H9 (cell line): ENCODE data around the gene EFHD1. TPM values are rescaled to one million over a fixed set of nuclear protein-coding genes. Genes with fewer than 3 reads are reported as not detected.

Experiments used
- DNase-seq: peaks from one replicate; pipeline ENCODE4 v3.0.0-alpha.2; 2017
- H2AFZ ChIP-seq: one replicate; pipeline ENCODE4 v1.6.1; 2013; ENCODE audit warnings: mild to moderate bottlenecking, low read length, control low read depth, moderate library complexity
- H2AK5ac ChIP-seq: 2 replicates; pipeline ENCODE4 v1.6.1; 2013; ENCODE audit warnings: low read length, control low read depth, mixed read lengths; ENCODE audit not compliant: insufficient read length
- H2BK120ac ChIP-seq: one replicate; pipeline ENCODE4 v1.6.1; 2013; ENCODE audit warnings: low read depth, mild to moderate bottlenecking, low read length, control low read depth, inconsistent platforms; ENCODE audit not compliant: poor library complexity, severe bottlenecking
- H2BK12ac ChIP-seq: 2 replicates; pipeline ENCODE4 v1.6.1; 2013; ENCODE audit warnings: low read length, control low read depth, mixed read lengths, low read depth; ENCODE audit not compliant: insufficient read length
- H2BK15ac ChIP-seq: 2 replicates; pipeline ENCODE4 v1.6.1; 2013; ENCODE audit warnings: low read depth, low read length, control low read depth
- H2BK20ac ChIP-seq: one replicate; pipeline ENCODE4 v1.6.1; 2013; ENCODE audit warnings: low read depth, mild to moderate bottlenecking, low read length, control low read depth, inconsistent platforms; ENCODE audit not compliant: poor library complexity, severe bottlenecking
- H2BK5ac ChIP-seq: 2 replicates; pipeline ENCODE4 v1.6.1; 2013; ENCODE audit warnings: low read length, control low read depth, mixed read lengths; ENCODE audit not compliant: insufficient read length
- H3K14ac ChIP-seq: 2 replicates; pipeline ENCODE4 v1.6.1; 2013; ENCODE audit warnings: low read length, control low read depth; ENCODE audit not compliant: insufficient read depth
- H3K18ac ChIP-seq: 2 replicates; pipeline ENCODE4 v1.6.1; 2013; ENCODE audit warnings: low read depth, mild to moderate bottlenecking, mixed read lengths, low read length, control low read depth; ENCODE audit not compliant: insufficient read length
- H3K23ac ChIP-seq: 2 replicates; pipeline ENCODE4 v1.6.1; 2013; ENCODE audit warnings: low read length, control low read depth, mixed read lengths, low read depth; ENCODE audit not compliant: insufficient read length
- H3K23me2 ChIP-seq: 2 replicates; pipeline ENCODE4 v1.6.1; 2013; ENCODE audit warnings: low read depth, mild to moderate bottlenecking, mixed read lengths, low read length, control low read depth; ENCODE audit not compliant: insufficient read length, poor library complexity, severe bottlenecking
- H3K27ac ChIP-seq: 2 replicates; pipeline ENCODE4 v1.5.1; 2013; ENCODE audit warnings: low read length, control low read depth, mixed read lengths, low read depth; ENCODE audit not compliant: insufficient read length
- H3K27me3 ChIP-seq: 2 replicates; pipeline ENCODE4 v1.6.1; 2013; ENCODE audit warnings: low read length, control low read depth, inconsistent platforms; ENCODE audit not compliant: insufficient read depth
- H3K4ac ChIP-seq: 2 replicates; pipeline ENCODE4 v1.6.1; 2013; ENCODE audit warnings: low read depth, mild to moderate bottlenecking, control low read depth, inconsistent platforms, low read length, moderate library complexity
- H3K4me1 ChIP-seq: 2 replicates; pipeline ENCODE4 v1.6.1; 2013; ENCODE audit warnings: low read length, control low read depth, inconsistent platforms; ENCODE audit not compliant: insufficient read depth
- H3K4me2 ChIP-seq: 2 replicates; pipeline ENCODE4 v1.6.1; 2013; ENCODE audit warnings: low read length, control low read depth, mixed read lengths; ENCODE audit not compliant: insufficient read length, insufficient read depth
- H3K56ac ChIP-seq: 2 replicates; pipeline ENCODE4 v1.6.1; 2013; ENCODE audit warnings: low read depth, mild to moderate bottlenecking, mixed read lengths, low read length, control low read depth; ENCODE audit not compliant: insufficient read length
- H3K79me1 ChIP-seq: 2 replicates; pipeline ENCODE4 v1.6.1; 2013; ENCODE audit warnings: low read depth, mild to moderate bottlenecking, moderate library complexity, low read length, control low read depth, inconsistent platforms; ENCODE audit not compliant: insufficient read depth, poor library complexity, severe bottlenecking
- H3K79me2 ChIP-seq: 2 replicates; pipeline ENCODE4 v1.6.1; 2013; ENCODE audit warnings: low read length, control low read depth, inconsistent platforms; ENCODE audit not compliant: insufficient read depth
- H3K9ac ChIP-seq: 2 replicates; pipeline ENCODE4 v1.6.1; 2013; ENCODE audit warnings: low read length, control low read depth, mixed read lengths; ENCODE audit not compliant: insufficient read length; ENCODE audit errors: extremely low read depth
- H3K9me3 ChIP-seq: one replicate; pipeline ENCODE4 v1.6.1; 2013; ENCODE audit warnings: low read depth, low read length, inconsistent platforms; ENCODE audit not compliant: control insufficient read depth
- H3T11ph ChIP-seq: one replicate; pipeline ENCODE4 v1.6.1; 2013; ENCODE audit warnings: mild to moderate bottlenecking, low read length, control low read depth, inconsistent platforms
- H4K20me1 ChIP-seq: one replicate; pipeline ENCODE4 v1.6.1; 2013; ENCODE audit not compliant: control insufficient read depth, insufficient read length, insufficient read depth
- H4K5ac ChIP-seq: 2 replicates; pipeline ENCODE4 v1.6.1; 2013; ENCODE audit warnings: low read depth, mild to moderate bottlenecking, mixed read lengths, low read length, control low read depth; ENCODE audit not compliant: insufficient read length
- H4K8ac ChIP-seq: replicated peaks from 2 replicates; pipeline ENCODE4 v1.6.1; 2013; ENCODE audit warnings: low read length, control low read depth, mixed read lengths, low read depth; ENCODE audit not compliant: insufficient read length
- H4K91ac ChIP-seq: 2 replicates; pipeline ENCODE4 v1.6.1; 2013; ENCODE audit warnings: low read depth, mild to moderate bottlenecking, moderate library complexity, mixed read lengths, low read length, control low read depth; ENCODE audit not compliant: insufficient read length
- H3K27ac Mint-ChIP-seq, 3 experiments: 2 replicates in 2 of 3; 3 replicates in 1 of 3; pipeline ENCODE4 v1.8.0; 2020 to 2021; ENCODE audit warnings: mixed read lengths in 3 of 3, mild to moderate bottlenecking in 1 of 3, moderate library complexity in 1 of 3
- H3K27me3 Mint-ChIP-seq: 2 replicates; pipeline ENCODE4 v1.8.0; 2021; ENCODE audit warnings: low read depth, mild to moderate bottlenecking, moderate library complexity, mixed read lengths
- H3K36me3 Mint-ChIP-seq, 3 experiments: 2 replicates in 2 of 3; 3 replicates in 1 of 3; pipeline ENCODE4 v1.8.0; 2020 to 2021; ENCODE audit warnings: low read depth in 3 of 3, mixed read lengths in 3 of 3; ENCODE audit not compliant: insufficient read depth in 1 of 3
- H3K4me1 Mint-ChIP-seq, 2 experiments: 2 replicates each; pipeline ENCODE4 v1.8.0; 2020; ENCODE audit warnings: mixed read lengths in 2 of 2
- H3K4me3 Mint-ChIP-seq, 2 experiments: 2 replicates in 1 of 2; 3 replicates in 1 of 2; pipeline ENCODE4 v1.8.0; 2020 to 2021; ENCODE audit warnings: mild to moderate bottlenecking in 2 of 2, mixed read lengths in 2 of 2, moderate library complexity in 1 of 2
- H3K9me3 Mint-ChIP-seq, 2 experiments: 2 replicates in 1 of 2; 3 replicates in 1 of 2; pipeline ENCODE4 v1.8.0; 2020; ENCODE audit warnings: mild to moderate bottlenecking in 2 of 2, mixed read lengths in 2 of 2, moderate library complexity in 1 of 2
- WGBS: extraction: QIAGEN DNeasy Blood & Tissue Kit; methylation state at CpG from one replicate; pipeline ENCODE4 v1.1.7; 2013; ENCODE audit warnings: missing lambda C conversion rate, low lambda C conversion rate, mixed read lengths; ENCODE audit not compliant: insufficient read length; ENCODE audit errors: extremely low coverage; 5-methylcytosine and 5-hydroxymethylcytosine counted together
- total RNA-seq: library from RNA; stranded (reverse); gene quantifications from 2 replicates; pipeline ENCODE4 v1.2.1, GENCODE V29; 2021
- TF ChIP-seq, protein P1 (sequence below): fragments of 200-600 bp; sonication (generic); conservative IDR thresholded peaks from 3 replicates; pipeline ENCODE4 v1.8.0; 2021; ENCODE audit warnings: antibody characterized with exemption, mild to moderate bottlenecking

EFHD1 gene
- total RNA-seq, 1 experiment from 2014 or later: 2.8 TPM

DNA sequence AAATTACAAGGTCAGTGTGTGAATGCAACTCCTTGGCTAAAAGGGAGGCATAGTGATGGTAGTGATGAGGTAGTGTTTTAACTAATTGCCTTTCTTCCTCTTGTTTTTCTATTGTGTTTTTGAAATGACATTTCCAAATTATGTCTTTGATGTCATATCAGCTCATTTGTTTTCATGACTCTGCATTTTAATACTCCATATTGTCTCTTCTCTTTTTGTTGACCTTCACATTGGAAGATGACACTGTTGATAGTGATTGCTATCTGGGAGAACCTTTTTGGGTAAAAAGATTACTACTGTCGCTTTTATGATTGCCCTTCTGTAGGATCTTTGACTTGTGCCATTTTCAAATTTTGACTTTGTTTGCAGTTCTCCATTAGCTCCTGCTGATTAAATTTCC lies 66.8 kb downstream of the EFHD1 start:
- H3K23me2 ChIP-seq: peaks cover 3% of the 10 kb centered on the region
- H2AK5ac ChIP-seq: no peak overlapping the region
- H3T11ph ChIP-seq: no peak overlapping the region
- H3K4ac ChIP-seq: no peak overlapping the region
- no peak overlapping the region for H3K56ac ChIP-seq
- no peak overlapping the region for H3K9ac ChIP-seq
- H2BK15ac ChIP-seq: no peak overlapping the region
- H2BK120ac ChIP-seq: no peak overlapping the region
- no peak overlapping the region for H3K14ac ChIP-seq
- no CpG with 5 or more reads among the region's 1 CpG for WGBS
- Mint-ChIP-seq H3K4me1 (peaks cover 29 to 32% of the 10 kb centered on the region in 2 experiments), H3K27ac (peak overlapping the region in 1 of 3 experiments; percentile 7; a peak in 2 of 7 replicates), H3K27me3 (no peaks in the 10 kb centered on the region), H3K4me3 (peak overlapping the region in 1 of 2 experiments; percentile 57; a peak in 2 of 5 replicates), H3K9me3 (no peaks in the 10 kb centered on the region; a peak in 1 of 5 replicates), H3K36me3 (peaks cover 20 to 30% (median 24%) of the 10 kb centered on the region in 3 experiments; a peak in 6 of 7 replicates)
- H3K79me2 ChIP-seq: peaks cover 38% of the 10 kb centered on the region
- no peak overlapping the region for H3K23ac ChIP-seq
- H4K20me1 ChIP-seq: no peaks in the 10 kb centered on the region
- H2BK5ac ChIP-seq: no peak overlapping the region
- H3K9me3 ChIP-seq: no peaks in the 10 kb centered on the region
- no peak overlapping the region for H4K91ac ChIP-seq
- TF ChIP-seq, protein P1, sequence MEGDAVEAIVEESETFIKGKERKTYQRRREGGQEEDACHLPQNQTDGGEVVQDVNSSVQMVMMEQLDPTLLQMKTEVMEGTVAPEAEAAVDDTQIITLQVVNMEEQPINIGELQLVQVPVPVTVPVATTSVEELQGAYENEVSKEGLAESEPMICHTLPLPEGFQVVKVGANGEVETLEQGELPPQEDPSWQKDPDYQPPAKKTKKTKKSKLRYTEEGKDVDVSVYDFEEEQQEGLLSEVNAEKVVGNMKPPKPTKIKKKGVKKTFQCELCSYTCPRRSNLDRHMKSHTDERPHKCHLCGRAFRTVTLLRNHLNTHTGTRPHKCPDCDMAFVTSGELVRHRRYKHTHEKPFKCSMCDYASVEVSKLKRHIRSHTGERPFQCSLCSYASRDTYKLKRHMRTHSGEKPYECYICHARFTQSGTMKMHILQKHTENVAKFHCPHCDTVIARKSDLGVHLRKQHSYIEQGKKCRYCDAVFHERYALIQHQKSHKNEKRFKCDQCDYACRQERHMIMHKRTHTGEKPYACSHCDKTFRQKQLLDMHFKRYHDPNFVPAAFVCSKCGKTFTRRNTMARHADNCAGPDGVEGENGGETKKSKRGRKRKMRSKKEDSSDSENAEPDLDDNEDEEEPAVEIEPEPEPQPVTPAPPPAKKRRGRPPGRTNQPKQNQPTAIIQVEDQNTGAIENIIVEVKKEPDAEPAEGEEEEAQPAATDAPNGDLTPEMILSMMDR: no peak
- H2BK20ac ChIP-seq: no peak overlapping the region
- no peak overlapping the region for H4K8ac ChIP-seq
- no peak overlapping the region for H2BK12ac ChIP-seq
- no peak overlapping the region for H3K18ac ChIP-seq
- H3K4me2 ChIP-seq: no peak overlapping the region
- H4K5ac ChIP-seq: no peak overlapping the region
- H3K4me1 ChIP-seq: no peaks in the 10 kb centered on the region; the same call in 1 of the 2 replicates
- H3K27ac ChIP-seq: no peak overlapping the region
- no peaks in the 10 kb centered on the region for H3K27me3 ChIP-seq
- no peak overlapping the region for H2AFZ ChIP-seq
- DNase-seq: no peak
- peaks cover 3% of the 10 kb centered on the region for H3K79me1 ChIP-seq
